Measurements from ENCODE around the gene BABAM2. TPM values are rescaled to one million over a fixed set of nuclear protein-coding genes. Genes with fewer than 3 reads are reported as not detected.
"Not testable (repeated sequence)": the region's sequence is repeated elsewhere in the genome, so short reads cannot be mapped to it uniquely, and the experiment has no call there.

The BABAM2 gene
- total and polyA plus RNA-seq, 2 experiments from 2014 or later = 31.8 to 83.3 TPM

- Histone ChIP-seq H3K4me3 (no peak overlapping the region), H3K4me1 (ENCODE audit: low read depth) (no peaks in the 10 kb centered on the region), H3K27me3 (no peaks in the 10 kb centered on the region), H3K9me3 (ENCODE audit: low read depth) (no peaks in the 10 kb centered on the region), H3K27ac (no peak overlapping the region), H3K36me3 (no peaks in the 10 kb centered on the region)
- peak in 1 of 2 donors; percentile 14 for DNase-seq (ENCODE audit: low read depth in 1 of 2, low spot score in 1 of 2)
- TF ChIP-seq, protein P1, sequence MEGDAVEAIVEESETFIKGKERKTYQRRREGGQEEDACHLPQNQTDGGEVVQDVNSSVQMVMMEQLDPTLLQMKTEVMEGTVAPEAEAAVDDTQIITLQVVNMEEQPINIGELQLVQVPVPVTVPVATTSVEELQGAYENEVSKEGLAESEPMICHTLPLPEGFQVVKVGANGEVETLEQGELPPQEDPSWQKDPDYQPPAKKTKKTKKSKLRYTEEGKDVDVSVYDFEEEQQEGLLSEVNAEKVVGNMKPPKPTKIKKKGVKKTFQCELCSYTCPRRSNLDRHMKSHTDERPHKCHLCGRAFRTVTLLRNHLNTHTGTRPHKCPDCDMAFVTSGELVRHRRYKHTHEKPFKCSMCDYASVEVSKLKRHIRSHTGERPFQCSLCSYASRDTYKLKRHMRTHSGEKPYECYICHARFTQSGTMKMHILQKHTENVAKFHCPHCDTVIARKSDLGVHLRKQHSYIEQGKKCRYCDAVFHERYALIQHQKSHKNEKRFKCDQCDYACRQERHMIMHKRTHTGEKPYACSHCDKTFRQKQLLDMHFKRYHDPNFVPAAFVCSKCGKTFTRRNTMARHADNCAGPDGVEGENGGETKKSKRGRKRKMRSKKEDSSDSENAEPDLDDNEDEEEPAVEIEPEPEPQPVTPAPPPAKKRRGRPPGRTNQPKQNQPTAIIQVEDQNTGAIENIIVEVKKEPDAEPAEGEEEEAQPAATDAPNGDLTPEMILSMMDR (IDR thresholded peaks at IDR 0.05; ENCODE audit: low read depth, low read length) = no peak
Measured at GRCh38 chr2:28108143-28108542, 217.6 kb downstream of the BABAM2 start.

- not testable (repeated sequence) for H3K27me3 ChIP-seq; H3K9me3 ChIP-seq (ENCODE audit: low read depth); H3K4me1 ChIP-seq (ENCODE audit: low read depth); DNase-seq (ENCODE audit: low read depth in 1 of 2, low spot score in 1 of 2); H3K27ac ChIP-seq; H3K36me3 ChIP-seq; H3K4me3 ChIP-seq
Measured at GRCh38 chr2:28113771-28114170, 223.2 kb downstream of the BABAM2 start.

DNA sequence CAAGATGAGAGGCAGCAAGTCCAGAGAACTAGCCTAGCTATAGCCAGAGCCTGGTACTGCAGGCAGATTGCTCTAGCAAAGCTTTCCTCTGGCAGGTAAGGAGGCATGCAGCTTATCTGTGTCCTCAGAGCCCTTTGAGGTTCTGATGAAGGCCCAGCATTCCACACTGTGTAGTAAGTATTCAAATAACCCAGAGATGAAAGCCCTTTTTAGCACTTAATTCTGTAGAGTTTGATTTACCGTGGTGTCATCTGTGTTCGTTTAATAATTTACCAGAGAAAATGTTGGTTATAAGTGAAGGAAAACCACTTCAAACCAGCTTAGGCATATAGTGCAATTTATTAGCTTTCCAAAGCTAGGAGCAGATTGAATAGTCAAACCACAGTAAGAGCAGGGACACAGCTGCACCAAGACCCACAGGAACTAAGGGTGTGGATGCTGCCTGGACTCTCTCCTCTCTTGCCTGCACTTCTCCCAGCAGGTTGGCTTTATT is 226.6 kb downstream of the BABAM2 start:
- no peak overlapping the region for H3K4me3 ChIP-seq
- TF ChIP-seq, protein P1 (IDR thresholded peaks at IDR 0.05; ENCODE audit: low read depth, low read length) = no peak
- peak in 1 of 2 donors; percentile 15 for DNase-seq (ENCODE audit: low read depth in 1 of 2, low spot score in 1 of 2)
- H3K27ac ChIP-seq = no peak overlapping the region
- no peaks in the 10 kb centered on the region for H3K36me3 ChIP-seq
- H3K4me1 ChIP-seq (ENCODE audit: low read depth) = no peaks in the 10 kb centered on the region
- no peaks in the 10 kb centered on the region for H3K27me3 ChIP-seq
- no peaks in the 10 kb centered on the region for H3K9me3 ChIP-seq (ENCODE audit: low read depth)

DNA sequence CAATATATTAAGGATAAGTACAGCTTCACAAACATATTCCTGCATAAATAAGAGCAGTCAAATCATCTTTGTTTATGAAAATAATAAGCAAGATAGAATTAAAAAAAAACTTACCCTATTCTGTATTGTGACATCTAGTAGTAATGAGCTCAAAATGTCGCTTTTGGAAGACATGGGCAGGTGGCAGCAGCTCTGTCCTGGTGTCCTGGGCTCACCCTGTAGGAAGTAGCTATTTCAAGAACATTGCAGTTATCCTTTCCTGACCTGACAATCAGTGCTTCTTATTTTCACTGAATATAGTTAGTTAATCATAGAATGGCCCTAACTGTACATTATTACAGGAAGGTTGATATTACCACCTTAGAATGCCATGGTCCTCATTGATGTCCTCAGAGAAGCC is 229.1 kb downstream of the BABAM2 start:
- H3K4me3 ChIP-seq = no peak overlapping the region
- H3K9me3 ChIP-seq (ENCODE audit: low read depth) = no peaks in the 10 kb centered on the region
- H3K27ac ChIP-seq = no peak overlapping the region
- no peak for DNase-seq (ENCODE audit: low read depth in 1 of 2, low spot score in 1 of 2)
- H3K36me3 ChIP-seq = no peaks in the 10 kb centered on the region
- no peaks in the 10 kb centered on the region for H3K4me1 ChIP-seq (ENCODE audit: low read depth)
- H3K27me3 ChIP-seq = no peaks in the 10 kb centered on the region
- TF ChIP-seq, protein P1 (IDR thresholded peaks at IDR 0.05; ENCODE audit: low read depth, low read length) = no peak

GRCh38 chr2:28128281-28128950 is 237.9 kb downstream of the BABAM2 start:
- Histone ChIP-seq H3K36me3 (no peaks in the 10 kb centered on the region), H3K4me3 (no peak overlapping the region), H3K27ac (no peak overlapping the region), H3K27me3 (no peaks in the 10 kb centered on the region), H3K9me3 (ENCODE audit: low read depth) (no peaks in the 10 kb centered on the region), H3K4me1 (ENCODE audit: low read depth) (no peaks in the 10 kb centered on the region)
- peak in 1 of 2 donors; percentile 19 for DNase-seq (ENCODE audit: low read depth in 1 of 2, low spot score in 1 of 2)
- TF ChIP-seq, protein P1 (IDR thresholded peaks at IDR 0.05; ENCODE audit: low read depth, low read length) = no peak

- no peak overlapping the region for H3K27ac ChIP-seq
- peak in 1 of 2 donors; percentile 15 for DNase-seq (ENCODE audit: low read depth in 1 of 2, low spot score in 1 of 2)
- TF ChIP-seq, protein P1 (IDR thresholded peaks at IDR 0.05; ENCODE audit: low read depth, low read length) = no peak
- no peaks in the 10 kb centered on the region for H3K36me3 ChIP-seq
- no peaks in the 10 kb centered on the region for H3K4me1 ChIP-seq (ENCODE audit: low read depth)
- H3K9me3 ChIP-seq (ENCODE audit: low read depth) = no peaks in the 10 kb centered on the region
- H3K4me3 ChIP-seq = no peak overlapping the region
- H3K27me3 ChIP-seq = no peaks in the 10 kb centered on the region
Measured at GRCh38 chr2:28129955-28130695, 239.6 kb downstream of the BABAM2 start.
